Suprapubic skin (tissue), 4 donors: ENCODE measurements around the gene ANKFN1. TPM values are rescaled to one million over a fixed set of nuclear protein-coding genes. Genes with fewer than 3 reads are reported as not detected.
A peak's percentile ranks its signal among the peaks of the same experiment; 100 is the strongest.

Source experiments
- DNase-seq, 2 donors: peaks; one replicate each; pipeline ENCODE4 v3.0.0-alpha.2; 2019; ENCODE audit warnings: low spot score in 2 of 2
- H3K27ac ChIP-seq: fragments of 200-600 bp; sonication (generic); one replicate; pipeline ENCODE4 v1.5.1; 2019
- H3K27me3 ChIP-seq: fragments of 200-600 bp; sonication (generic); one replicate; pipeline ENCODE4 v1.5.1; 2019
- H3K36me3 ChIP-seq: fragments of 200-600 bp; sonication (generic); one replicate; pipeline ENCODE4 v1.5.1; 2019
- H3K4me1 ChIP-seq: fragments of 200-600 bp; sonication (generic); one replicate; pipeline ENCODE4 v1.5.1; 2019
- H3K4me3 ChIP-seq: fragments of 200-600 bp; sonication (generic); one replicate; pipeline ENCODE4 v1.5.1; 2019; ENCODE audit warnings: mild to moderate bottlenecking
- H3K9me3 ChIP-seq: fragments of 200-600 bp; sonication (generic); one replicate; pipeline ENCODE4 v1.5.1; 2019
- EP300 ChIP-seq: sonication (generic); formaldehyde crosslinking; IDR thresholded peaks from one replicate; pipeline ENCODE4 v1.6.1; 2017; ENCODE audit warnings: antibody characterized with exemption
- POLR2A ChIP-seq, 2 donors: fragments of 450-650 bp; IDR thresholded peaks; one replicate each; pipeline ENCODE4 v1.6.1; 2017; ENCODE audit warnings: antibody characterized with exemption in 2 of 2, mild to moderate bottlenecking in 2 of 2, moderate library complexity in 2 of 2
- POLR2AphosphoS5 ChIP-seq, 3 donors: sonication (generic); formaldehyde crosslinking; IDR thresholded peaks; one replicate each; pipeline ENCODE4 v1.6.1; 2017; ENCODE audit warnings: antibody characterized with exemption in 3 of 3
- WGBS: methylation state at CpG from one replicate; pipeline ENCODE4 v1.1.5; 2018; 5-methylcytosine and 5-hydroxymethylcytosine counted together
- total RNA-seq, 4 donors: library from RNA; depleted of rRNA; stranded (reverse); fragments of >200 nt; gene quantifications; one replicate each; pipeline ENCODE4 v1.1.0, GENCODE V29; 2016
- TF ChIP-seq, protein P1 (sequence below), 2 donors: fragments of 200-600 bp in 1 of 2; fragments of 450-650 bp in 1 of 2; sonication (generic) in 1 of 2; IDR thresholded peaks; one replicate each; pipeline ENCODE4 v1.5.1; 2016 to 2019; ENCODE audit warnings: antibody characterized with exemption in 2 of 2, mild to moderate bottlenecking in 1 of 2, moderate library complexity in 1 of 2

ANKFN1 gene
- total RNA-seq, 4 donors from 2014 or later: 0.81 to 3.1 (median 1.7) TPM

DNA sequence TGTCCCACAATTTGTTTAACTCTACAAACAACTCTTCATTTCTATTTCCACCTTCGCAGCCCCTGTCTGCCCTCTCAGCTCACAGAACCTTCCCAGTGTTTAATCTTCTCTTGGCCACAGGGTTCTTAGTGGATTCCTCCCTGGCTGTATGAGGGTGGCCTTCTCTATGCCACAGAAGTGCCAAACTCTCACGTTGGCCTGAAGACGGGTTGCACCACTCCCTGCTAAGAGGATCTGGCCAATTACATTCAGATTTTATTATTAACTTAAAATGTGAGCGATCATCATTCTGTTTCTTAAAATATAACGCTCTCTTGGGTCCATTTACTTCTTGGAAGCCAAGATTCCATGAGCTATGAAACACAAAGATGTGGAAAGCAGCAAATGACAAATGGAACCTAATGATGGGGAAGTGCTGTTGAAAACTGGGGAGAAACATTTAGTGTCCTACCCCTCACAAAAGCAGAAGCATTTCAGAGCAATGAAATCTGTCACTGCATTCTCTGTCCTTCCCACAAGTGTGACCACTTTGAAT lies 348.9 kb downstream of the ANKFN1 start:
- TF ChIP-seq POLR2AphosphoS5 (IDR thresholded peaks at IDR 0.05) (no peak), EP300 (no peak), POLR2A (IDR thresholded peaks at IDR 0.05) (no peak)
- TF ChIP-seq, protein P1, sequence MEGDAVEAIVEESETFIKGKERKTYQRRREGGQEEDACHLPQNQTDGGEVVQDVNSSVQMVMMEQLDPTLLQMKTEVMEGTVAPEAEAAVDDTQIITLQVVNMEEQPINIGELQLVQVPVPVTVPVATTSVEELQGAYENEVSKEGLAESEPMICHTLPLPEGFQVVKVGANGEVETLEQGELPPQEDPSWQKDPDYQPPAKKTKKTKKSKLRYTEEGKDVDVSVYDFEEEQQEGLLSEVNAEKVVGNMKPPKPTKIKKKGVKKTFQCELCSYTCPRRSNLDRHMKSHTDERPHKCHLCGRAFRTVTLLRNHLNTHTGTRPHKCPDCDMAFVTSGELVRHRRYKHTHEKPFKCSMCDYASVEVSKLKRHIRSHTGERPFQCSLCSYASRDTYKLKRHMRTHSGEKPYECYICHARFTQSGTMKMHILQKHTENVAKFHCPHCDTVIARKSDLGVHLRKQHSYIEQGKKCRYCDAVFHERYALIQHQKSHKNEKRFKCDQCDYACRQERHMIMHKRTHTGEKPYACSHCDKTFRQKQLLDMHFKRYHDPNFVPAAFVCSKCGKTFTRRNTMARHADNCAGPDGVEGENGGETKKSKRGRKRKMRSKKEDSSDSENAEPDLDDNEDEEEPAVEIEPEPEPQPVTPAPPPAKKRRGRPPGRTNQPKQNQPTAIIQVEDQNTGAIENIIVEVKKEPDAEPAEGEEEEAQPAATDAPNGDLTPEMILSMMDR (IDR thresholded peaks at IDR 0.05): no peak

DNA sequence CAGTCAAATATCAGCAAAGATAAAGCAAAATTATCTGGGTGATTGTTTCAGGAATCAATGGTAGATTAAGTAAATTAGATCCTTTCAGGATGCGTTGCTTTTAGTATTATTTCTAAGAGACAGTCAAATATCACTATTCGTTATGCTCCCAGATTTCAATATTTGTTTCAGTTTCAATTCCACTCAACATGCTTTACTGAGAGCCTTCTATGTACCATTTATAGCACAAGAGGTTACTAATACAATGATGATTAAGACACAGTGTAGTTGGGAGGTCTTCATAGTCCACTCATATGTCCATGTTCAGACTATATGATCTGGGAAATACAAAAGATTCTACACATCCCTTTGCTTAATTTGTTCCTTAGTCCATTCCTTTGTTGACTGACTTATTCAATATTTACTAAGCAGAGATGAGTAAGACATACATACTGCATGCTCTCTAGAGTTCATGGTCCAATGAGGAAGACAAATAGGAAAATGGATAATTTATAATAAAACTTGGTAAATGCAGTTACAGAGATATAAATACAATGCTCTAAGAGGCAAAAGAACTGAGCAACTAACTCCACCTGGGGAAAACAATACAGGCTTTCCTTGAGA lies 352.0 kb downstream of the ANKFN1 start:
- H3K4me1 ChIP-seq: no peaks in the 10 kb centered on the region
- 90% methylated on average over 2 of the region's 2 CpGs for WGBS

More for the DNA sequence above, 348.9 kb downstream of the ANKFN1 start:
- 47% methylated on average over 5 of the region's 5 CpGs for WGBS
- no peaks in the 10 kb centered on the region for H3K9me3 ChIP-seq
- H3K27ac ChIP-seq: no peak overlapping the region
- no peak for DNase-seq
- H3K4me1 ChIP-seq: no peaks in the 10 kb centered on the region
- no peaks in the 10 kb centered on the region for H3K27me3 ChIP-seq
- no peaks in the 10 kb centered on the region for H3K36me3 ChIP-seq
- H3K4me3 ChIP-seq: no peak overlapping the region

DNA sequence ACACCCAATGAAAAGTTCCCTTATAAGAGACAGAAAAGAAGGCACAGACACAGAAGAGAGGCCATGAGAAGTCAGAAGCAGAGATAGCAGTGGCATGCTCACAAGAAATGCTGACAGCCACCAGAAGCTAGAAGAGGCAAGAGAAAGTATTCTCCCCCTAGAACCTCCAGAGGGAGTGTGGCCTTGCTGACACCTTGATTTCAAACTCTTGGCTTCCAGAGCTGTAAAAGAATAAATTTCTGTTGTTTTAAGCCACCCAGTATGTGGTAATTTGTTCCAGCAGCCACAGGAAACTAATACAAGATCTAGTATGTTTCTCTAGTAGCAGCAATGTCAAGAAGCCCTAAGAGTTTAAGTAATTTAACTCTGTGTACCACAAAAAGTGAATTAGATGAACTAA lies 353.1 kb downstream of the ANKFN1 start:
- Histone ChIP-seq H3K4me1 (no peaks in the 10 kb centered on the region), H3K27ac (no peak overlapping the region), H3K27me3 (no peaks in the 10 kb centered on the region), H3K36me3 (no peaks in the 10 kb centered on the region), H3K9me3 (no peaks in the 10 kb centered on the region), H3K4me3 (no peak overlapping the region)
- TF ChIP-seq POLR2AphosphoS5 (IDR thresholded peaks at IDR 0.05) (no peak), POLR2A (IDR thresholded peaks at IDR 0.05) (no peak), EP300 (no peak)
- no peak for DNase-seq

More for the DNA sequence above, 352.0 kb downstream of the ANKFN1 start:
- no peak for DNase-seq
- TF ChIP-seq EP300: no peak
- TF ChIP-seq POLR2AphosphoS5 (IDR thresholded peaks at IDR 0.05): no peak
- TF ChIP-seq, protein P1 (IDR thresholded peaks at IDR 0.05): no peak
- TF ChIP-seq POLR2A (IDR thresholded peaks at IDR 0.05): no peak
- Histone ChIP-seq H3K9me3 (no peaks in the 10 kb centered on the region), H3K27ac (no peak overlapping the region), H3K36me3 (no peaks in the 10 kb centered on the region), H3K4me3 (no peak overlapping the region), H3K27me3 (no peaks in the 10 kb centered on the region)

DNA sequence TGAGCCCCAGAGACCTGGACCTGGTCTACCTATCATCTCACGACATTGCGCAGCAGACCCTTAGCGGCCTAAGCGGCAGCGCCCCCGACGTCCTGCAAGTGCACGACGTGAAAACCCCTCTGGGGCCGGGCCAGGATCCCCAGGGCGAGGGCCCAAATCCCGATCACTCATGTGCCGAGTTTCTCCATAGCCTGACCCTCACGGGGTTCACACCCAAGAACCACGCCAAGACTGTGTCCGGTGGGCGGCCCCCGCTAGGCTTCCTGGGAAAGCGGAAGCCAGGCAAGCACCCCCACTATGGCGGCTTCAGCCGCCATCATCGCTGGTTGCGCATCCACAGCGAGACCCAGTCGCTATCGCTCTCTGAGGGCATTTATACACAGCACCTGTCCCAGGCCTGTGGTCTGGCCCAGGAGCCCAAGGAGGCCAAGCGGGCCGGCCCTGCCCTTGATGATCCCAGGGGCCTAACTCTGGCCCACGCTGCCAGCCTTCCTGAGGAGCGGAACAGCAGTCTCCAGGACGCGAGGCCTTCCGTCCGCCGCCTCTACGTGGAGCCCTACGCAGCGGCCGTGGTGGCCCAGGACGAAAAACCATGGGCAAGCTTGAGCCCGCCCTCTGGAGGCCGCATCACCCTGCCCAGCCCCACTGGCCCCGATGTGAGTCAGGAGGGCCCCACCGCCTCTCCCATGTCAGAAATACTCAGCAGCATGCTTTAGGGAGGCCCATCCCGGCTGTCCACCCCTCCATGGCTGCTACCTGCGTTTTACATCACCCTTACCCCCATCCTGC lies 357.5 kb downstream of the ANKFN1 start:
- WGBS: 97% methylated on average over 30 of the region's 46 CpGs
- Histone ChIP-seq H3K4me1 (no peaks in the 10 kb centered on the region), H3K9me3 (no peaks in the 10 kb centered on the region), H3K4me3 (no peak overlapping the region), H3K36me3 (no peaks in the 10 kb centered on the region), H3K27me3 (no peaks in the 10 kb centered on the region), H3K27ac (no peak overlapping the region)
- no peak for TF ChIP-seq EP300
- TF ChIP-seq, protein P1 (IDR thresholded peaks at IDR 0.05): no peak
- TF ChIP-seq POLR2AphosphoS5 (IDR thresholded peaks at IDR 0.05): no peak
- TF ChIP-seq POLR2A (IDR thresholded peaks at IDR 0.05): no peak
- peak in 1 of 2 donors; percentile 53 for DNase-seq

DNA sequence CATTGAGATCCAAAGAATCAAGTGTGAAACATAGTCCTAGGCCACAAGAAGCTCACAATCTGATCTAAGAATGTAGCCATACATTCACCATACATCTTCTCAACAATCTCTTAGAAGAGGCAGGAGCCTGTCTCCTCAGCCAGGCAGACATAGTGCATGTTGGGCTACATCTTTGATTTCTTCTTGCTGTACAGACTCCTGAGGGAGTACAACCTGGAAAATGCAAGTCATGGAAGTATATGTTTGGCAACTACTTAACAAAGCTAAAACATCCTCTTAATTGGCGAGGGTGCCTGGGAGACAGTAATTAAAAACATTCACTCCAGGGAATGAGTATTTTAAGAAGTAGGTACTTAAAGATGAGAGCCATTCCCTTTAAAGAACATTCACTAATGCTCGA lies 361.0 kb downstream of the ANKFN1 start:
- H3K27ac ChIP-seq: no peak overlapping the region
- peaks cover 2% of the 10 kb centered on the region for H3K27me3 ChIP-seq
- 70% methylated on average over 2 of the region's 2 CpGs for WGBS
- H3K9me3 ChIP-seq: no peaks in the 10 kb centered on the region
- no peak for DNase-seq
- H3K36me3 ChIP-seq: no peaks in the 10 kb centered on the region
- no peaks in the 10 kb centered on the region for H3K4me1 ChIP-seq
- no peak overlapping the region for H3K4me3 ChIP-seq
- TF ChIP-seq POLR2AphosphoS5 (IDR thresholded peaks at IDR 0.05) (no peak), EP300 (no peak), POLR2A (IDR thresholded peaks at IDR 0.05) (no peak)
- TF ChIP-seq, protein P1 (IDR thresholded peaks at IDR 0.05): no peak
